ENCODE results near the gene SEMA4C. TPM values are rescaled to one million over a fixed set of nuclear protein-coding genes. Genes with fewer than 3 reads are reported as not detected.

The SEMA4C gene
- total and polyA plus RNA-seq, 9 of the 15 experiments (the other 6 are each of a cell fraction or from before 2014, with no cell fraction given) = 0.32 to 59.7 (median 23.9) TPM

- no peak for ATAC-seq
- no TSS peak for BruUV-seq (replicated peaks)
- no peak for DNase-seq (ENCODE audit: extremely low read depth in 1 of 4, low spot score in 3 of 4)
- Histone ChIP-seq H3K27me3 (ENCODE audit: control insufficient read depth in 2 of 2, insufficient read depth in 2 of 2, low read length in 2 of 2) (no peaks in the 10 kb centered on the region), H3K9ac (ENCODE audit: insufficient read depth in 1 of 2, low read depth in 2 of 2, low read length in 2 of 2) (peak within 1 kb of the TSS in 1 of 2 experiments; percentile 45; a peak in 2 of 4 replicates), H3K9me3 (replicated peaks; ENCODE audit: control insufficient read depth, insufficient read depth, low read depth, low read length) (no peaks in the 10 kb centered on the region), H3K27ac (ENCODE audit: extremely low read depth, low read depth, low read length) (no peak within 1 kb of the TSS), H3K36me3 (ENCODE audit: control insufficient read depth, insufficient read depth, low read length) (peaks cover 46% of the 10 kb centered on the region; the same call in 2 of the 3 replicates), H2AFZ (ENCODE audit: low read depth, low read length) (no peak within 1 kb of the TSS), H3K79me2 (ENCODE audit: control insufficient read depth, insufficient read depth, low read length) (no peaks in the 10 kb centered on the region), H3K9me1 (ENCODE audit: control insufficient read depth, insufficient read depth, low read length) (peaks cover 3% of the 10 kb centered on the region), H3K4me1 (replicated peaks in 1 of 2; ENCODE audit: control insufficient read depth in 2 of 2, insufficient read depth in 2 of 2, low read length in 2 of 2) (peaks cover 0 to 28% of the 10 kb centered on the region in 2 experiments; a peak in 2 of 5 replicates), H3K4me2 (ENCODE audit: insufficient read depth, low read length) (no peak within 1 kb of the TSS), H4K20me1 (replicated peaks; ENCODE audit: control insufficient read depth, insufficient read depth, low read length) (no peaks in the 10 kb centered on the region), H3K4me3 (no peak within 1 kb of the TSS)
- WGBS (ENCODE audit: insufficient coverage, low coverage, missing lambda C conversion rate) = 81% methylated on average over 10 of the region's 14 CpGs
- in situ Hi-C loops (cut with MboI) = no loop called here
- intact Hi-C loops (cut with micrococcal nuclease) = no loop called here
- POLR2A ChIA-PET = interaction anchor here (0.6 to 1.9 kb wide), 11 partner anchors 8 to 475 kb away, joined by 3 to 9 read pairs (median 4); partner anchors contain the start of gene ANKRD39
- TF ChIP-seq POLR2B (IDR thresholded peaks at IDR 0.05; ENCODE audit: low read depth, partially characterized antibody) (peak; percentile 24), PTBP1 (IDR thresholded peaks at IDR 0.05; ENCODE audit: low read depth, low read length) (0 out of 2 replicates have a peak, but pooled peaks have one; percentile 27), ZNF121 (CRISPR knock-in tag; conservative IDR thresholded peaks at IDR 0.05) (peak; percentile 48; the same call in 1 of the 2 replicates), PHF20 (IDR thresholded peaks at IDR 0.05; ENCODE audit: partially characterized antibody) (no peak)
- CTCF ChIA-PET (ENCODE audit: low intra/inter-chr PET ratio) = no interaction called here
- FAIRE-seq = no peak
Measured at GRCh38 chr2:96843538-96844268, 26.2 kb downstream of the SEMA4C start, which contains the start of gene ANKRD23. Gene ANKRD23, minus strand, starts transcription at chr2:96844021. Its CDS starts 29 bp downstream, at chr2:96843992.

GRCh38 chr2:96842600-96842999, 27.3 kb downstream of the SEMA4C start:
- peaks cover 5 to 32% of the 10 kb centered on the region in 2 experiments; a peak in 3 of 5 replicates for H3K4me1 ChIP-seq (replicated peaks in 1 of 2; ENCODE audit: control insufficient read depth in 2 of 2, insufficient read depth in 2 of 2, low read length in 2 of 2)
- ChIA-PET CTCF (ENCODE audit: low intra/inter-chr PET ratio) (no interaction called here), POLR2A (interaction anchor here (0.6 to 1.9 kb wide), 11 partner anchors 9 to 80 kb away, joined by 3 to 9 read pairs (median 4); partner anchors contain the start of gene ANKRD39)
- BruUV-seq (replicated peaks) = no TSS peak
- H3K79me2 ChIP-seq (ENCODE audit: control insufficient read depth, insufficient read depth, low read length) = no peaks in the 10 kb centered on the region
- no peak overlapping the region for H2AFZ ChIP-seq (ENCODE audit: low read depth, low read length)
- H3K9ac ChIP-seq (ENCODE audit: insufficient read depth in 1 of 2, low read depth in 2 of 2, low read length in 2 of 2) = no peak overlapping the region
- H3K27me3 ChIP-seq (ENCODE audit: control insufficient read depth in 2 of 2, insufficient read depth in 2 of 2, low read length in 2 of 2) = no peaks in the 10 kb centered on the region
- H4K20me1 ChIP-seq (replicated peaks; ENCODE audit: control insufficient read depth, insufficient read depth, low read length) = no peaks in the 10 kb centered on the region
- peaks cover 48% of the 10 kb centered on the region; the same call in 2 of the 3 replicates for H3K36me3 ChIP-seq (ENCODE audit: control insufficient read depth, insufficient read depth, low read length)
- H3K9me3 ChIP-seq (replicated peaks; ENCODE audit: control insufficient read depth, insufficient read depth, low read depth, low read length) = no peaks in the 10 kb centered on the region
- DNase-seq (ENCODE audit: extremely low read depth in 1 of 4, low spot score in 3 of 4) (no peak), ATAC-seq (no peak), FAIRE-seq (no peak)
- H3K4me2 ChIP-seq (ENCODE audit: insufficient read depth, low read length) = no peak overlapping the region
- intact Hi-C loops (cut with micrococcal nuclease) (no loop called here), in situ Hi-C loops (cut with MboI) (no loop called here)
- 86% methylated on average over 7 of the region's 7 CpGs for WGBS (ENCODE audit: insufficient coverage, low coverage, missing lambda C conversion rate)
- H3K27ac ChIP-seq (ENCODE audit: extremely low read depth, low read depth, low read length) = no peak overlapping the region
- no peak overlapping the region for H3K4me3 ChIP-seq
- H3K9me1 ChIP-seq (ENCODE audit: control insufficient read depth, insufficient read depth, low read length) = peaks cover 3% of the 10 kb centered on the region
- TF ChIP-seq ETS1 (conservative IDR thresholded peaks at IDR 0.05; ENCODE audit: control insufficient read depth, low read depth, low read length) (no peak), ZNF740 (CRISPR knock-in tag; IDR thresholded peaks at IDR 0.05) (no peak), ZNF740 (tag; IDR thresholded peaks at IDR 0.05) (no peak), HDAC8 (tag; IDR thresholded peaks at IDR 0.05) (no peak), PTTG1 (tag; IDR thresholded peaks at IDR 0.05; ENCODE audit: low read depth) (no peak), CHD1 (IDR thresholded peaks at IDR 0.05; ENCODE audit: low read length) (no peak), GATAD2B (IDR thresholded peaks at IDR 0.05; ENCODE audit: borderline replicate concordance) (no peak), ZKSCAN8 (CRISPR knock-in tag; IDR thresholded peaks at IDR 0.05) (no peak), ZNF780A (CRISPR knock-in tag; IDR thresholded peaks at IDR 0.05) (no peak), NR1H2 (CRISPR knock-in tag; IDR thresholded peaks at IDR 0.05) (no peak)
